ENCODE measurements around the gene TUBB8B. TPM values are rescaled to one million over a fixed set of nuclear protein-coding genes. Genes with fewer than 3 reads are reported as not detected.
"Not testable (repeated sequence)": the region's sequence is repeated elsewhere in the genome, so short reads cannot be mapped to it uniquely, and the experiment has no call there.

TUBB8B gene
- total and polyA plus RNA-seq, 2 donors (not counting 1 experiment from before 2014, with no cell fraction given) = 0.49 to 1.6 TPM

- H3K4me1 ChIP-seq (ENCODE audit: control insufficient read depth in 2 of 2, insufficient read depth in 2 of 2, low read length in 2 of 2); H3K4me2 ChIP-seq (replicated peaks; ENCODE audit: low read depth, low read length, poor library complexity, severe bottlenecking); H3K36me3 ChIP-seq (replicated peaks in 1 of 2; ENCODE audit: control extremely low read depth in 1 of 2, control insufficient read depth in 1 of 2, extremely low read depth in 1 of 2, insufficient read depth in 2 of 2, low read length in 1 of 2); H3K9ac ChIP-seq (ENCODE audit: low read length); H3K27ac Mint-ChIP-seq; H2AFZ ChIP-seq (ENCODE audit: insufficient read depth, low read depth, low read length, poor library complexity, severe bottlenecking); POLR2A ChIA-PET; CTCF ChIA-PET; ATAC-seq (ENCODE audit: low read depth); H4K20me1 ChIP-seq (ENCODE audit: control insufficient read depth, insufficient read depth, low read length, poor library complexity, severe bottlenecking); intact Hi-C loops (cut with micrococcal nuclease); H3K4me1 Mint-ChIP-seq; H3K4me3 ChIP-seq (ENCODE audit: control extremely low read depth in 1 of 5, extremely low read depth in 1 of 5, insufficient read depth in 1 of 5, low read depth in 2 of 5, low read length in 4 of 5); H3K9me3 Mint-ChIP-seq (ENCODE audit: insufficient read depth); DNase-seq; H3K27me3 ChIP-seq (replicated peaks in 1 of 4; ENCODE audit: control extremely low read depth in 1 of 4, control insufficient read depth in 3 of 4, insufficient read depth in 4 of 4, low read length in 3 of 4); H3K27ac ChIP-seq (ENCODE audit: low read length in 2 of 2); H3K4me3 Mint-ChIP-seq; H3K27me3 Mint-ChIP-seq; H3K79me2 ChIP-seq (ENCODE audit: control insufficient read depth, insufficient read depth, low read length): not testable (repeated sequence)
- TF ChIP-seq, protein P1, sequence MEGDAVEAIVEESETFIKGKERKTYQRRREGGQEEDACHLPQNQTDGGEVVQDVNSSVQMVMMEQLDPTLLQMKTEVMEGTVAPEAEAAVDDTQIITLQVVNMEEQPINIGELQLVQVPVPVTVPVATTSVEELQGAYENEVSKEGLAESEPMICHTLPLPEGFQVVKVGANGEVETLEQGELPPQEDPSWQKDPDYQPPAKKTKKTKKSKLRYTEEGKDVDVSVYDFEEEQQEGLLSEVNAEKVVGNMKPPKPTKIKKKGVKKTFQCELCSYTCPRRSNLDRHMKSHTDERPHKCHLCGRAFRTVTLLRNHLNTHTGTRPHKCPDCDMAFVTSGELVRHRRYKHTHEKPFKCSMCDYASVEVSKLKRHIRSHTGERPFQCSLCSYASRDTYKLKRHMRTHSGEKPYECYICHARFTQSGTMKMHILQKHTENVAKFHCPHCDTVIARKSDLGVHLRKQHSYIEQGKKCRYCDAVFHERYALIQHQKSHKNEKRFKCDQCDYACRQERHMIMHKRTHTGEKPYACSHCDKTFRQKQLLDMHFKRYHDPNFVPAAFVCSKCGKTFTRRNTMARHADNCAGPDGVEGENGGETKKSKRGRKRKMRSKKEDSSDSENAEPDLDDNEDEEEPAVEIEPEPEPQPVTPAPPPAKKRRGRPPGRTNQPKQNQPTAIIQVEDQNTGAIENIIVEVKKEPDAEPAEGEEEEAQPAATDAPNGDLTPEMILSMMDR (IDR thresholded peaks at IDR 0.05) = peak; percentile 62
- WGBS (ENCODE audit: insufficient coverage) = no CpG with 5 or more reads among the region's 20 CpGs
- H3K9me3 ChIP-seq (ENCODE audit: control extremely low read depth in 1 of 3, control insufficient read depth in 2 of 3, insufficient read depth in 1 of 3, low read length in 2 of 3) = peaks cover 0 to 31% (median 0%) of the 10 kb centered on the region in 3 donors
Observed at GRCh38 chr18:96767-97131, 47.3 kb upstream of the TUBB8B start.

GRCh38 chr18:96101-96766, 46.8 kb upstream of the TUBB8B start:
- ATAC-seq (ENCODE audit: low read depth) = peak; percentile 65
- peak; percentile 67 for DNase-seq
- H3K27ac Mint-ChIP-seq; H3K4me3 ChIP-seq (ENCODE audit: control extremely low read depth in 1 of 5, extremely low read depth in 1 of 5, insufficient read depth in 1 of 5, low read depth in 2 of 5, low read length in 4 of 5); H3K79me2 ChIP-seq (ENCODE audit: control insufficient read depth, insufficient read depth, low read length); H4K20me1 ChIP-seq (ENCODE audit: control insufficient read depth, insufficient read depth, low read length, poor library complexity, severe bottlenecking); intact Hi-C loops (cut with micrococcal nuclease); H3K9ac ChIP-seq (ENCODE audit: low read length); CTCF ChIA-PET; H3K4me2 ChIP-seq (replicated peaks; ENCODE audit: low read depth, low read length, poor library complexity, severe bottlenecking); H3K4me3 Mint-ChIP-seq; H3K4me1 ChIP-seq (ENCODE audit: control insufficient read depth in 2 of 2, insufficient read depth in 2 of 2, low read length in 2 of 2); H3K4me1 Mint-ChIP-seq; H3K27me3 ChIP-seq (replicated peaks in 1 of 4; ENCODE audit: control extremely low read depth in 1 of 4, control insufficient read depth in 3 of 4, insufficient read depth in 4 of 4, low read length in 3 of 4); H3K27ac ChIP-seq (ENCODE audit: low read length in 2 of 2); H3K27me3 Mint-ChIP-seq; H3K36me3 ChIP-seq (replicated peaks in 1 of 2; ENCODE audit: control extremely low read depth in 1 of 2, control insufficient read depth in 1 of 2, extremely low read depth in 1 of 2, insufficient read depth in 2 of 2, low read length in 1 of 2); H2AFZ ChIP-seq (ENCODE audit: insufficient read depth, low read depth, low read length, poor library complexity, severe bottlenecking); POLR2A ChIA-PET; H3K9me3 Mint-ChIP-seq (ENCODE audit: insufficient read depth): not testable (repeated sequence)
- WGBS (ENCODE audit: insufficient coverage) = 80% methylated on average over 4 of the region's 37 CpGs
- peaks cover 0 to 31% (median 0%) of the 10 kb centered on the region in 3 donors for H3K9me3 ChIP-seq (ENCODE audit: control extremely low read depth in 1 of 3, control insufficient read depth in 2 of 3, insufficient read depth in 1 of 3, low read length in 2 of 3)

- H3K4me1 ChIP-seq (ENCODE audit: control insufficient read depth in 2 of 2, insufficient read depth in 2 of 2, low read length in 2 of 2); CTCF ChIA-PET; intact Hi-C loops (cut with micrococcal nuclease); H3K4me3 ChIP-seq (ENCODE audit: control extremely low read depth in 1 of 5, extremely low read depth in 1 of 5, insufficient read depth in 1 of 5, low read depth in 2 of 5, low read length in 4 of 5); H4K20me1 ChIP-seq (ENCODE audit: control insufficient read depth, insufficient read depth, low read length, poor library complexity, severe bottlenecking); H3K27ac ChIP-seq (ENCODE audit: low read length in 2 of 2); H3K9ac ChIP-seq (ENCODE audit: low read length); H3K9me3 Mint-ChIP-seq (ENCODE audit: insufficient read depth); H3K4me3 Mint-ChIP-seq; H3K4me2 ChIP-seq (replicated peaks; ENCODE audit: low read depth, low read length, poor library complexity, severe bottlenecking); H2AFZ ChIP-seq (ENCODE audit: insufficient read depth, low read depth, low read length, poor library complexity, severe bottlenecking); H3K27me3 ChIP-seq (replicated peaks in 1 of 4; ENCODE audit: control extremely low read depth in 1 of 4, control insufficient read depth in 3 of 4, insufficient read depth in 4 of 4, low read length in 3 of 4); H3K36me3 ChIP-seq (replicated peaks in 1 of 2; ENCODE audit: control extremely low read depth in 1 of 2, control insufficient read depth in 1 of 2, extremely low read depth in 1 of 2, insufficient read depth in 2 of 2, low read length in 1 of 2); ATAC-seq (ENCODE audit: low read depth); H3K4me1 Mint-ChIP-seq; POLR2A ChIA-PET; H3K27ac Mint-ChIP-seq; H3K27me3 Mint-ChIP-seq; H3K79me2 ChIP-seq (ENCODE audit: control insufficient read depth, insufficient read depth, low read length): not testable (repeated sequence)
- peaks cover 0 to 31% (median 0%) of the 10 kb centered on the region in 3 donors for H3K9me3 ChIP-seq (ENCODE audit: control extremely low read depth in 1 of 3, control insufficient read depth in 2 of 3, insufficient read depth in 1 of 3, low read length in 2 of 3)
- peak; percentile 16 for DNase-seq
- WGBS (ENCODE audit: insufficient coverage) = 95% methylated on average over 7 of the region's 18 CpGs
Observed at GRCh38 chr18:95580-95979, 46.2 kb upstream of the TUBB8B start.

All from B cell (primary cell).